Mesothelial cell of epicardium (in vitro differentiated cells): ENCODE results near the gene CCDC170. TPM values are rescaled to one million over a fixed set of nuclear protein-coding genes. Genes with fewer than 3 reads are reported as not detected.

ENCODE experiments used
- DNase-seq, 2 experiments: peaks; one replicate each; pipeline ENCODE4 v3.0.0; 2021; ENCODE audit warnings: low spot score in 2 of 2; ENCODE audit not compliant: unreplicated experiment in 2 of 2
- H3K27ac Mint-ChIP-seq: 2 replicates; pipeline ENCODE4 v1.8.0; 2021; ENCODE audit warnings: mixed read lengths
- H3K27me3 Mint-ChIP-seq: 2 replicates; pipeline ENCODE4 v1.8.0; 2021; ENCODE audit warnings: low read depth, mixed read lengths
- H3K36me3 Mint-ChIP-seq: 2 replicates; pipeline ENCODE4 v1.8.0; 2021; ENCODE audit warnings: mixed read lengths
- H3K4me1 Mint-ChIP-seq: 2 replicates; pipeline ENCODE4 v1.8.0; 2021; ENCODE audit warnings: mixed read lengths
- H3K4me3 Mint-ChIP-seq: 2 replicates; pipeline ENCODE4 v1.8.0; 2021; ENCODE audit warnings: mild to moderate bottlenecking, moderate library complexity, mixed read lengths
- H3K9me3 Mint-ChIP-seq: 2 replicates; pipeline ENCODE4 v1.8.0; 2021; ENCODE audit warnings: mixed read lengths
- total RNA-seq: library from RNA; stranded (reverse); gene quantifications from 3 replicates; pipeline ENCODE4 v1.2.1, GENCODE V29; 2021
- TF ChIP-seq, protein P1 (sequence below): fragments of 200-600 bp; sonication (generic); IDR thresholded peaks from one replicate; pipeline ENCODE4 v1.5.0; 2021; ENCODE audit warnings: antibody characterized with exemption; ENCODE audit not compliant: unreplicated experiment

Gene CCDC170
- total RNA-seq, 1 donor from 2014 or later, result 3.0 TPM

DNA sequence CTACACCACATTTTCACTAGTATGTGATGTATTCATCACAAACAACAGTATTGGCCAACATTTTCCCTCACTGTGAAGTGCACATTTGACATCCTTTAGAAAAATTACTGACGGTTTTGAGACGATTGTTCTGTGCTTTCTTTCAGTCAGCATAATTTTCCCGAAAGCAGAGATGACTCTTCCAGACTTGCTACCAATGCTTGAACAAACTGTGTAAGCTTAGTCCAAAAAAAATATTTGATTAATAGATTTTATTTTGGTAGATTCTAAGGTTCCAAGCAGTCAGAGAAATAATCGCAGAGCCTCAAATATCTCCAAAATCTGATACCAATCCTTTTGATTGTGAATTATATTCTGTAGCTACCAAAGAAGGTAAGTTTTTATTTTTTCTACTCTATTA is 162.6 kb downstream of the CCDC170 start:
- no peak overlapping the region for H3K27ac Mint-ChIP-seq
- H3K4me1 Mint-ChIP-seq, result no peaks in the 10 kb centered on the region
- peaks cover 28% of the 10 kb centered on the region for H3K9me3 Mint-ChIP-seq
- no peaks in the 10 kb centered on the region for H3K27me3 Mint-ChIP-seq
- peaks cover 1% of the 10 kb centered on the region for H3K36me3 Mint-ChIP-seq
- H3K4me3 Mint-ChIP-seq, result no peak overlapping the region
- TF ChIP-seq, protein P1, sequence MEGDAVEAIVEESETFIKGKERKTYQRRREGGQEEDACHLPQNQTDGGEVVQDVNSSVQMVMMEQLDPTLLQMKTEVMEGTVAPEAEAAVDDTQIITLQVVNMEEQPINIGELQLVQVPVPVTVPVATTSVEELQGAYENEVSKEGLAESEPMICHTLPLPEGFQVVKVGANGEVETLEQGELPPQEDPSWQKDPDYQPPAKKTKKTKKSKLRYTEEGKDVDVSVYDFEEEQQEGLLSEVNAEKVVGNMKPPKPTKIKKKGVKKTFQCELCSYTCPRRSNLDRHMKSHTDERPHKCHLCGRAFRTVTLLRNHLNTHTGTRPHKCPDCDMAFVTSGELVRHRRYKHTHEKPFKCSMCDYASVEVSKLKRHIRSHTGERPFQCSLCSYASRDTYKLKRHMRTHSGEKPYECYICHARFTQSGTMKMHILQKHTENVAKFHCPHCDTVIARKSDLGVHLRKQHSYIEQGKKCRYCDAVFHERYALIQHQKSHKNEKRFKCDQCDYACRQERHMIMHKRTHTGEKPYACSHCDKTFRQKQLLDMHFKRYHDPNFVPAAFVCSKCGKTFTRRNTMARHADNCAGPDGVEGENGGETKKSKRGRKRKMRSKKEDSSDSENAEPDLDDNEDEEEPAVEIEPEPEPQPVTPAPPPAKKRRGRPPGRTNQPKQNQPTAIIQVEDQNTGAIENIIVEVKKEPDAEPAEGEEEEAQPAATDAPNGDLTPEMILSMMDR, result no peak
- DNase-seq, result no peak

DNA sequence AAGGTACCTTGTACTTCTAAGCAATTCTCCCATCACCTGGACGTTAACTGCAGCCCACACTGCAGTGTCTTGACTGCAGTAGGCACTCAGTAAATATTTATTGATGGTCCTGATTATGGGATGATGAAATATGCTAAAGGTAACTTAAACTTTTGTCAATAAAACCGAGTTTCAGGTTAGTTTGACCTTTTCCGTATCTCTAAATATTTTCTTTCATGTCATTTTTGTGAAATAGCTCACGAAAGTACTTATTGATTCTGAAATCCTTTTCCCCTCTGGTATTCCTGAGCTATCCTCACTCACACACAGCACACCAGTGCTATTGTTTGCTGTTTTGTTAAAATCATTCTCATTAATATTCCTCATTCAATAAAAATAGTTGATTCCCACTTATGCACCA is 164.3 kb downstream of the CCDC170 start:
- no peak overlapping the region for H3K4me3 Mint-ChIP-seq
- H3K27ac Mint-ChIP-seq, result no peak overlapping the region
- H3K9me3 Mint-ChIP-seq, result peaks cover 26% of the 10 kb centered on the region
- H3K4me1 Mint-ChIP-seq, result no peaks in the 10 kb centered on the region
- H3K27me3 Mint-ChIP-seq, result no peaks in the 10 kb centered on the region
- DNase-seq, result no peak
- TF ChIP-seq, protein P1, result no peak
- H3K36me3 Mint-ChIP-seq, result peaks cover 1% of the 10 kb centered on the region

DNA sequence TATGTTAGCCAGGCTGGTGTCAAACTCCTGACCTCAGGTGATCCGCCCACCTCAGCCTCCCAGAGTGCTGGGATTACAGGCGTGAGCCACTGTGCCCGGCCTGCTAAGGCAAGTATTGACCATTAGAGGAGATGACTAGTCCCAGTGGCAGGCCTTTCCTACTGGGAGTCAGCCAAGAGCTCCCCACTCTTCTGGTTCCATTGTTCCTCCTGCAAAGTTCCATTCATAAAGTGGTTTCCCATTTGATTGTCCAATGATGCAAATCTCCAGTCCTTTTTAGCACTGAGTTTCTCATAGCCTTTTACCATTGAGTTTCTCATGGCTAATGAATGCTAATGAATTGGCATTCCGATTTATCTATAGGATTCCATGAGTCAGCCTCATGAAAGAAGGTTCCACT is 165.4 kb downstream of the CCDC170 start:
- H3K4me3 Mint-ChIP-seq, result no peak overlapping the region
- H3K27ac Mint-ChIP-seq, result no peak overlapping the region
- H3K36me3 Mint-ChIP-seq, result peaks cover 1% of the 10 kb centered on the region
- TF ChIP-seq, protein P1, result no peak
- H3K4me1 Mint-ChIP-seq, result no peaks in the 10 kb centered on the region
- no peak for DNase-seq
- peaks cover 25% of the 10 kb centered on the region for H3K9me3 Mint-ChIP-seq
- H3K27me3 Mint-ChIP-seq, result no peaks in the 10 kb centered on the region

DNA sequence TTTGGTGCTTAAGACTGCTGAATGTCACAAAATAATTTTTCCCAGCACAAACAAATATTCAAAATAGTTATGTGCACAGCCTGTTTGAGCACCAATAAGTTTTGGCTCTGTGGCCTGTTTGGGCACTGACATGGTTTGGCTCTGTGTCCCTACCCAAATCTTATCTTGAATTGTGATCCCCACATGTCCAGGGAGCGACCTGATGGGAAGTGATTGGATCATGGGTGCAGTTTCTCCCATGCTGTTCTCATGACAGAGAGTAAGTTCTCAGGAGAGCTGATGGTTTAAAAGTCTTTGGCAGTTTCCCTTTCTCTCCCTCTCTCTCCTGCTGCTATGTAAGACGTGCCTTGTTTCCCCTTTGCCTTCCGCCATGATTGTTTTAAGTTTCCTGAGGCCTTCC is 167.7 kb downstream of the CCDC170 start:
- H3K27ac Mint-ChIP-seq, result no peak overlapping the region
- TF ChIP-seq, protein P1, result no peak

DNA sequence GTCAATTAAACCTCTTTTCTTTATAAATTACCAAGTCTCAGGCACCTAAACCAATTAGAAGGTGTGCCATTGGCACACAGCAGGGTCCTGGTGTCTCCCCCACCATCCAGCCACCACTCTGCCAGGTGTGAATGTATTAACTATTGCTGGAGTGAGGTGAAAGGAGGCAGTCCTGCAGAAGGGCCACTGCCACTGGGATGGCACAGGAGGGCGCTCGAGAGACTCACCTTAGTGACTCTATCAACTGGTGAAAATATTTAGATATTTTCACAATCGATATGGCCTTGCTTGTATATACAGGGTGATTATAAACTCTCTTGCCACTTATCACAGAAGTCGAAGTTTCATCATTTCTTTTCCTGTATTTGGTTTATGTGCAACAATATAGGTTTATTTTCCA is 168.1 kb downstream of the CCDC170 start:
- H3K36me3 Mint-ChIP-seq, result no peaks in the 10 kb centered on the region
- H3K27ac Mint-ChIP-seq, result no peak overlapping the region
- TF ChIP-seq, protein P1, result no peak
- H3K27me3 Mint-ChIP-seq, result no peaks in the 10 kb centered on the region
- no peaks in the 10 kb centered on the region for H3K4me1 Mint-ChIP-seq
- no peak overlapping the region for H3K4me3 Mint-ChIP-seq
- no peak for DNase-seq
- H3K9me3 Mint-ChIP-seq, result peaks cover under 1% of the 10 kb centered on the region

More for the DNA sequence above, 167.7 kb downstream of the CCDC170 start:
- Mint-ChIP-seq H3K27me3 (no peaks in the 10 kb centered on the region), H3K4me1 (no peaks in the 10 kb centered on the region), H3K36me3 (no peaks in the 10 kb centered on the region), H3K9me3 (peaks cover 4% of the 10 kb centered on the region), H3K4me3 (no peak overlapping the region)
- DNase-seq, result no peak

DNA sequence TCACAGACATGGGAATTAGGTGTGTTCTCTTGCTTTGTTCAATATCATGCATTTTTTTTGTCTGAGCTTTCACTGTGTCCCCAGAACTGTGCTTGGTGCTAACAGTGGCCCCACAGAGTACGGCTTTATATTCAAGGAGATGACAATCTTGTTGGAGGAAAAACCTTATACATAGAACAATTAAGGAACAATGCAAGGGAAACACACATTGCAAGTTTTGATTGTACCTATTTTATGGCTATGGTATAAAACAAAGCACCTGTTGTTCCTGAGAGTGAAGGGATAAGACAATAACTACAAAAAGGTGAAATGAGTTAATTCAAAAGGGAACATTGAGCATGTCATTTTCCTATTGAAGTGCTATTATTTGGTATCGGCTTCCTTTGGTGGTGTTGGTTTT is 169.7 kb downstream of the CCDC170 start:
- Mint-ChIP-seq H3K9me3 (no peaks in the 10 kb centered on the region), H3K4me1 (no peaks in the 10 kb centered on the region), H3K27ac (no peak overlapping the region), H3K36me3 (no peaks in the 10 kb centered on the region), H3K27me3 (no peaks in the 10 kb centered on the region), H3K4me3 (no peak overlapping the region)
- no peak for DNase-seq
- TF ChIP-seq, protein P1, result no peak
